ENCODE results near the gene GRIA1. TPM values are rescaled to one million over a fixed set of nuclear protein-coding genes. Genes with fewer than 3 reads are reported as not detected.

Gene GRIA1
- total RNA-seq, 4 donors from 2014 or later: 0.48 to 1.00 TPM; not detected in 2

DNA sequence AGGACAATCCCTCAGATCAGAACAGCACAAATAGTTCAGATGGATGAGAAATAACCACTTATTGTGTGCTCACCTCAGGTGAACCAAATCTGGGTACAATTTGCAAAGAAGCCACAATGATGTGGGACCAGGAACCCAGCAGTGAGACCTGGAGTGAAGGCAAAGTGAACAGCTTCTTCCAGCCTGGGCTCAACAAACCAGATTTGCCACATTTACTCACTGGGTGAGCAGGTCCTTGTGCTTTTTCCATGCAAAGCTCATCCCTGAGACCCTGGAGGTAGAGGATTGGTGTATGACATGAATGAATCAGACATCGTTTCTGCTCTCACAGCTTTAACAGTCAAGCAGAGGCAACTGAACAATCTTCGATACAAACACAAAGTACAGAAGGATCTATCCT is 29.1 kb upstream of the GRIA1 start:
- WGBS, 2 donors (ENCODE audit: low coverage in 1 of 2): 88% methylated on average over 2 of the region's 2 CpGs; no CpG with 5 or more reads in 1 of the 2 donors
- TF ChIP-seq, protein P1, sequence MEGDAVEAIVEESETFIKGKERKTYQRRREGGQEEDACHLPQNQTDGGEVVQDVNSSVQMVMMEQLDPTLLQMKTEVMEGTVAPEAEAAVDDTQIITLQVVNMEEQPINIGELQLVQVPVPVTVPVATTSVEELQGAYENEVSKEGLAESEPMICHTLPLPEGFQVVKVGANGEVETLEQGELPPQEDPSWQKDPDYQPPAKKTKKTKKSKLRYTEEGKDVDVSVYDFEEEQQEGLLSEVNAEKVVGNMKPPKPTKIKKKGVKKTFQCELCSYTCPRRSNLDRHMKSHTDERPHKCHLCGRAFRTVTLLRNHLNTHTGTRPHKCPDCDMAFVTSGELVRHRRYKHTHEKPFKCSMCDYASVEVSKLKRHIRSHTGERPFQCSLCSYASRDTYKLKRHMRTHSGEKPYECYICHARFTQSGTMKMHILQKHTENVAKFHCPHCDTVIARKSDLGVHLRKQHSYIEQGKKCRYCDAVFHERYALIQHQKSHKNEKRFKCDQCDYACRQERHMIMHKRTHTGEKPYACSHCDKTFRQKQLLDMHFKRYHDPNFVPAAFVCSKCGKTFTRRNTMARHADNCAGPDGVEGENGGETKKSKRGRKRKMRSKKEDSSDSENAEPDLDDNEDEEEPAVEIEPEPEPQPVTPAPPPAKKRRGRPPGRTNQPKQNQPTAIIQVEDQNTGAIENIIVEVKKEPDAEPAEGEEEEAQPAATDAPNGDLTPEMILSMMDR (IDR thresholded peaks at IDR 0.05): no peak
- TF ChIP-seq EP300 (IDR thresholded peaks at IDR 0.05; ENCODE audit: low read depth) (no peak), POLR2A (IDR thresholded peaks at IDR 0.05) (no peak), POLR2AphosphoS5 (IDR thresholded peaks at IDR 0.05) (no peak)
- DNase-seq: no peak
- intact Hi-C loops (cut with DNase I; ENCODE audit: low total_unique reads): no loop called here
- Histone ChIP-seq H3K4me1 (no peaks in the 10 kb centered on the region), H3K36me3 (no peaks in the 10 kb centered on the region), H3K27me3 (no peaks in the 10 kb centered on the region), H3K4me3 (no peak overlapping the region), H3K27ac (no peak overlapping the region), H3K9me3 (no peaks in the 10 kb centered on the region)
- in situ Hi-C loops (cut with MboI; ENCODE audit: low pct_ligation_motif_present in 1 of 4, low pct_unique_long_range_greater_than_20kb in 1 of 4, low sequenced_read_pairs in 3 of 4): no loop called here

DNA sequence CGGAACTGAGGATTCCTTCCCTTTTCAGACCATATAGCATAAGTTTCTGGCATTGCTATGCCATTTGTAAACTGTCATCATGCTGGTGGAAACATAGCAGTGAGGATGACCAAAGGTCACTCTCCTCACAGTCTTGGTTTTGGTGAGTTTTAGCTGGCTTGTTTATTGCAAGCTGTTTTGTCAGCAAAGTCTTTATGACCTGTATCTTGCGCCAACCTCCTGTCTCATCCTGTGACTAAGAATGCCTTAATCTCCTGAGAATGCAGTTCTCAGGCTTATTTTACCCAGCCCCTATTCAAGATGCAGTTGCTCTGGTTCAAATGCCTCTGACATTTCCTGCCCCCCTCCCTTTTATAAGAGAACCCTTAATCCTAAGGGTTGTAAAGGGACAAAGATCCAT is 26.7 kb upstream of the GRIA1 start:
- DNase-seq: no peak
- no peaks in the 10 kb centered on the region for H3K4me1 ChIP-seq
- in situ Hi-C loops (cut with MboI; ENCODE audit: low pct_ligation_motif_present in 1 of 4, low pct_unique_long_range_greater_than_20kb in 1 of 4, low sequenced_read_pairs in 3 of 4) (no loop called here), intact Hi-C loops (cut with DNase I; ENCODE audit: low total_unique reads) (no loop called here)
- no peaks in the 10 kb centered on the region for H3K9me3 ChIP-seq
- H3K27me3 ChIP-seq: no peaks in the 10 kb centered on the region
- TF ChIP-seq, protein P1 (IDR thresholded peaks at IDR 0.05): no peak
- TF ChIP-seq POLR2A (IDR thresholded peaks at IDR 0.05): no peak
- TF ChIP-seq EP300 (IDR thresholded peaks at IDR 0.05; ENCODE audit: low read depth): no peak
- no peak for TF ChIP-seq POLR2AphosphoS5 (IDR thresholded peaks at IDR 0.05)
- H3K36me3 ChIP-seq: no peaks in the 10 kb centered on the region
- no peak overlapping the region for H3K4me3 ChIP-seq
- no peak overlapping the region for H3K27ac ChIP-seq
- WGBS, 2 donors (ENCODE audit: low coverage in 1 of 2): 40 to 45% methylated on average over 2 of the region's 2 CpGs

DNA sequence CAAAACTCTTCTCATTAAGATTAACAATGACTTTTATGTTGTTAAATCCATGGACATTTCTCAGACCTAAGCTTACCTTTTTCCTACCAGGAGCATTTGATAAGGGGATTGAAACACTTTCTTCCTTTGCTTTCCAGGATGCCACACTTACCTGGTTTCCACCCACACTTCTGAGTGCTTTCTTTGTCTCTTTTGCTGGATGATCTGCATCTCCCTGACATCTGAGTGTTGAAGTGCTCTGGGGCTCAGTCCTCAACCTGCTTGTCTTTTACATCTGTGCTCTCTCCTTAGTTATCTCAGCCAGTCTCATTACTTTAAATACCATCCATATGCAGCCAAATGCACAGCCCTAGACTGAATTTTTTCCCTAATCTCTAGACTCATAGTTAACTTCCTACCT is 22.9 kb upstream of the GRIA1 start:
- intact Hi-C loops (cut with DNase I; ENCODE audit: low total_unique reads) (no loop called here), in situ Hi-C loops (cut with MboI; ENCODE audit: low pct_ligation_motif_present in 1 of 4, low pct_unique_long_range_greater_than_20kb in 1 of 4, low sequenced_read_pairs in 3 of 4) (no loop called here)
- Histone ChIP-seq H3K36me3 (no peaks in the 10 kb centered on the region), H3K4me3 (no peak overlapping the region), H3K27me3 (no peaks in the 10 kb centered on the region), H3K9me3 (no peaks in the 10 kb centered on the region), H3K4me1 (no peaks in the 10 kb centered on the region), H3K27ac (no peak overlapping the region)
- no peak for DNase-seq
- TF ChIP-seq POLR2A (IDR thresholded peaks at IDR 0.05) (no peak), EP300 (IDR thresholded peaks at IDR 0.05; ENCODE audit: low read depth) (no peak), POLR2AphosphoS5 (IDR thresholded peaks at IDR 0.05) (no peak)
- TF ChIP-seq, protein P1 (IDR thresholded peaks at IDR 0.05): no peak

DNA sequence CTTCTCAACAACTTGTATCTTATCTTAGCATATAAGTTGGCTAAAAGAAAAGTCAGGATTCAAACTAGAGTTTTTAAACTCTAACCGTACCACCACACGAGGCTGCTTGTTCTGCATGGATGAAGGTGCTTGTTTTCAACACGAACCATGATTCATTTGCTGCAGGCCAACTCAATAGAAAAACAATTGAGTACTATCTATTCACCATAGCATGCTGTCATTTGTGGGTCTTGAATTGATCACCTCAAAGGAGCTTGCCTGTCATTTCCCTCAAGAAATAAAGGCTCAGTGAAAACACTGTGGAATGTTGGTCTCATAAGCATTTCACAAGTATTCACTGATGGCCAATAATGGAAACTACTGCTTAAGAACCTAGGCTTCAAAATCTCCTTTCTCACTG is 21.0 kb upstream of the GRIA1 start:
- in situ Hi-C loops (cut with MboI; ENCODE audit: low pct_ligation_motif_present in 1 of 4, low pct_unique_long_range_greater_than_20kb in 1 of 4, low sequenced_read_pairs in 3 of 4): no loop called here
- DNase-seq: no peak
- Histone ChIP-seq H3K4me3 (no peak overlapping the region), H3K9me3 (no peaks in the 10 kb centered on the region), H3K27ac (no peak overlapping the region), H3K36me3 (no peaks in the 10 kb centered on the region), H3K27me3 (no peaks in the 10 kb centered on the region), H3K4me1 (no peaks in the 10 kb centered on the region)
- 83 to 87% methylated on average over 3 of the region's 3 CpGs for WGBS, 2 donors (ENCODE audit: low coverage in 1 of 2)
- intact Hi-C loops (cut with DNase I; ENCODE audit: low total_unique reads): no loop called here
- no peak for TF ChIP-seq POLR2A (IDR thresholded peaks at IDR 0.05)
- TF ChIP-seq, protein P1 (IDR thresholded peaks at IDR 0.05): no peak
- no peak for TF ChIP-seq POLR2AphosphoS5 (IDR thresholded peaks at IDR 0.05)

Data from transverse colon (tissue), 4 donors.